HG02588 (cell line): ENCODE results near the gene TRPV5.

ENCODE experiments used
- ATAC-seq: cut with Tn5 transposase; IDR thresholded peaks from one replicate; pipeline ENCODE4 v1.9.1; 2021; ENCODE audit warnings: mild to moderate bottlenecking, moderate library complexity; ENCODE audit not compliant: unreplicated experiment

TRPV5 gene

DNA sequence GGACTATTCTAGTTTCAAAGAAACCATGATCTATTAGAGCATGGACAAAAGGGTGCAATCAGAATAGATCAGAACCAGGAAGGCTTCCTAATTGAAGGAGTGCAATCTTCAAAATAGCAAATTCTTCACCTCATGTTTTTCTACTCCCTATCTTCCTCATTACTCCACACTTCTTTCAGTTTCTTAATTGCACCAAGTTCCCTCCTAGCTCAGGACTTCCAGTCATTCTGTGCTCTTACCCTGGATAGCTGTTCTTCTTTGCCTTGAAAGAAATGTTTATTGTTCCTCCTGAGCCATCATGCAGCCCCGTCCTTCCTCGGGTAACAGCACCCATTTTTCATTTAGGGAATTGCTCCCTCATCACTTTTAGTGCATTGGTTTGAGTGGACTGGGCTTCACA, 23.1 kb downstream of the TRPV5 start:
- no peak for ATAC-seq

DNA sequence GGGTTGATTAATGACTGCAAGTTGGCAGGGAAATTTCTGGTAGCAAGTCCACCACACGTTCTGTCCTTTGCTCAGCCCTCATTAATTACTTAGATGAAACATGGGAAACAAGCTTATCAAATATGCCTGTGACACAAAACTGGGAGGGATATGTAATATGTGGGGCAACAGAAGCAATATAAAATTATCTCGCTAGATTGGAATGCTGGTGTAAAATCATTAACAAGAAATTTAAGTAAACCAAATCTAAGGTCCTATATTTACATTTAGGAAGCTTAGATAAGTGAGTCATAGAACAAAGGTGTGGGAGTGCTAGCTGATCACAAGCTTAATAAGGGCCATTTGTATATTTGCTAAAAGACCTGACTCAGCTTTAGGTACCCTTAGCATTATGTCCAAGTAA, 23.5 kb downstream of the TRPV5 start:
- no peak for ATAC-seq

DNA sequence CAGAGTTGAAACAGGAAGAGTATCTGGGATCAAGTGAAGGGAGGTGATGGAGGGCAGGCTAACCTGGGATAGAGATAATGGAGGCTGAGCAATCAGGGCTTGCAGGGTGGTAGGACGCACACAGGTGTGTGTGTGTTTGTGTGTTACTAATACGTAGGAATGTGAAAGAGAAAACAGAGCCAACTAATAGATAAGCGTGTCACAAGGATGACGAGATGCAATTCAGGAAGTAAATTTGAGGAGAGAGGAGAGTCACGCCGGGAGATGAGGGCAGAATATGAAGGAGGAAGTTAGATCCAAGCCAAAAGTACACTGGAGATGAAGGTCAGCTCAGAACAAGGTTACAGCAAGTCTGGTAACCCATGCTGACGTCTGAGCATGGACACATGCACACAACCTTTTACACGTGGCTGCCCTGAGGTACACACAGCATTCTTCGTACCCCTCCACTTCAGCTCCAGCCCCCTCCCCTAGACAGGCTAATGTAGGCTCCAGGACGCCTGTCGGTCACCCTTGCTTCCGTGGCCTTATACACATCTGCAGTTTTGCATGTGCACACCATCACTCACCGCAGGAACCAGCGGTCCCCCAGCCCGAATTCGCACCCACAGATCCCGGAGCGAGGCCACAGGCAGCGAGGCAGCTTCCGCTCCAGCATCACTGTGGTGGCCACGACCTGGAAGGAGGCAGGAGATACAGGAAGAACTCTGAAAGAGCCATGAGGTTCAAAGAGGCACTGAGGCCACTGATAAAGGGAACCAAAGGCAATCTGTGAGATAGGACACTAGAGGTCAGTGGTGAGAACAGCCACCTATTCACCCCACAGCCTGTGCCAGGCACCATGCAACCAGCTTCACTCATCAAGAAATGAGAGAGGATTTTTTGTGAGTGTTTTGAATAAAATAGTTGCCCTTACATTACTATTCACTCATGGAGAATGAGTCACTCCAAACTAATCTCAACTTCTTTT, 24.3 kb downstream of the TRPV5 start:
- ATAC-seq, result no peak

DNA sequence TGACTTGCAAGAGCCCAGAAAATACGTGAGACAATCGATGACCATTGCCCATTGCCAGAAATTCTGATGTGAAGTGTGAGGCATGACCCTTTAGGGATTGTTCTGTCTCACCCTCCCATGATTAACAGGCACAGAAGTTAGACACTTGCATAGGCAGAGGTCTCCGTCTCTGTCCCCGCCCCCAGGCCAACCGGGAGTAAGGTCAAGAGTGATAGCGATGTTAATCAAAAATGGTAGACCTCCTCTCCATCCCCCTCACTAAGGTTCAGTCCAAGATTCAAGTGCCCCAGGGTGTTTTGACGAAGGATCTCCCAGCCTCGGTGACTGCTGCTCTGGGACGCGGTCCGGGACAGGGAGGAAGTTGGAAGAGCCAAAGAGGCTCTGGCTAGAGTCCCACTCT, 25.3 kb downstream of the TRPV5 start:
- no peak for ATAC-seq

DNA sequence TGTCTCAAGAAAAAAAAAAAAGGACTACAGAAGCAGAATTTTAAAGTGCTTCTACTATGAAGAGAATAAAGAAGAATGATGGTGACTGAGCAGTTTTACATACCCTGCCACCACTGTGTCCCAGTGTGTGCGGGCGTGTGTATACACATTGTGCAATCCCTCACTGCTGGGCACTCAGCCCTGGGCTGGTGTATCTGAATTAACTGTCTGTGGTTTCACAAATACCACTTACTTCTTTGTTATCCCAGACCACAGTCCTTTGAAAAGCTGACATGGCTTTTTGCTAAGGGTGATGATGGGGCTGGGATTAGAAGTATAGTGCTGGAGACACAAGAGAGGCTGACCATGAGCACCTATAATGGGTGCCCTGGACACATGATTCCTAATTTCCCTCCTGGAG, 26.9 kb downstream of the TRPV5 start:
- ATAC-seq, result no peak

DNA sequence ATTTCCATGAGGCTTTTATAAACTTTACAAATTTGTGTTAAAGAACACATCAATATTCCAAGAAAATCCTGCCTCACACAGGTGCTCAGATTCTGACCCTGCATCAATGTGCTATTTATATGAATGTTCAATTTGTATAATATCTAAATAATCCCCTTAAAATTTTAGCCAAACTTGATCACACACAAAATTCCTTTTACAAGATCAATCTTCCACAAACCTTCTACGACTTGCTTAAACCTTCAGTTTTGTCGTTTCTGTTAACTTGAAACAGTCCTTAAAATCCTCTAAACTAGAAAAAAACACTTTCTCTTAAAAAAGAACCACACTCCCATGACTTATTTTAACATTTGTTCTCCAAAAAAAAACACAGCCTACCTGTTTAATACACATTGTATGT, 27.8 kb downstream of the TRPV5 start:
- no peak for ATAC-seq

DNA sequence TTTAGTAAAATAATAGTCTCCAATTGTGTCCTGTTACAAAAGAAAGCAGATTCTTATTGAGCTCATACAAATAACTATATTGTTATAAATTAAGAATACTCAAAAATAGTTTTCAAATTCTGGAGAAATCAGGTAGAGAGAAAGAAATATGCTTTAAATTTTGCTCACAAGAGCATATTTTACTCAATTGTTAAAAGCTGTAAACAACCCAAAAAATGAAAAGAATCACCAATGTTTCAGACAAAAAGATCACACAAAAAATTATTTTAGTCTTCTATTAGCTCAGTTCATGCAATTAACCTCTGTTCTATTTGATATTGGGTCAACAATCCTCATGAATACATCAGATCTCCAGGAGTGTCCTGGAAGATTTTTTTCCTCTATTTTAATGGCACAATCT, 29.4 kb downstream of the TRPV5 start:
- ATAC-seq, result no peak

DNA sequence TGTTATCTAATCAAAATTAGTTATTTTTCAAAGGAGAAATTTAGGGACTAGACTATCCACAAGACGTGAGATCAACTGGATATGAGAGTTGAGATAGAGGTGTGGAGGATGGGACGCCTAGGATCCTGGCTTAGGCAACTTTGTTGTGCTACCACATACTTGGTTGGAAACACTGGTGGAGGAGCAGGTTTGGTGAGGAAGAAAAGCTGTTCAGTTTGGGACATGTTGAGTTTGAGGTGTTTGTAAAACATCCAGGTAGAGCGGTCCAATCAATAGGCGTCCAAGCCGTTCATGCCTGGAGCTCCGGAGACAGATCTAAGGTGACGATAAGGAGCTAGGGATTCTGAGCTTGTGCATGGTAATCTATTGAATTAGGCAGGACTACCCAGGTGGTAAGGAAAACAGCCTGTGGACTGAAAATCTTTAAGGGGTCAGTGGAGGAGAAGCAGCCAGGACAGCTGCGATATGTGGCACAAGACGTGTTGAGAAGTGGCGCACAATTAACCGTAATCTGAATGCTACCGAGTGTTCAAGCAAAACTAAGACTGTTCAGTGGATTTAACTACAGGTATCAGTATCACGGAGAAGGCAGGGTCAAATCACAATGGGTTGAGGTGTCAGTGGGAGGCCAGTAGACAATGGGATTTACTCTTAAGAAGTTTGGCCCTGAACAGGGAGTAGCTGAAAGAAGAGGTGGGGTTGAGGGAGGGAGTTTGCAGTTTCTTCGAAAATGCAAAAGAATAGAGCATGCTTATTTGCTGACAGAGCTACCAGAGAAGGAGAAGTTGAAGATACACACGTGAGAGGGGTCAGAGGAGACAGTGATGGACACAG, 31.9 kb downstream of the TRPV5 start:
- ATAC-seq, result no peak

DNA sequence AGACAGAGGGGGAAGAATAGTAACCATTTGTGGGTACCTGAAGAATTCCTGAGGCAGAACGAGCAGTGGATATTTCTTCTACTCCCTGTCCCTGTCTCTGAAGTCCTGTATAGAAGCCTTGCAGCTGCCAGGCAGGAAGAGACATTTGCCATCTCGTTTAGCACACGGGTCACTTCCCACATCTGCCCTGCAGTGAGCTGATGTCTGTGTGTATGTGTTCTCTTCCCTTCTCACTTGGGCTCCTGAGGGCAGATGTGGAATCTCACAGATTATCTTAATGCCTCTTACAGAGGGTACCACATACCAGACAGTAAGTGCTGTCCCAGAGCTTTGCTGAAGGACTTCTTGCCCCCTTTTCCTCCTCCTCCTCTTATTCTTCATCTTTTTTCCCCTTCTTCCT, 33.9 kb downstream of the TRPV5 start:
- ATAC-seq, result no peak

DNA sequence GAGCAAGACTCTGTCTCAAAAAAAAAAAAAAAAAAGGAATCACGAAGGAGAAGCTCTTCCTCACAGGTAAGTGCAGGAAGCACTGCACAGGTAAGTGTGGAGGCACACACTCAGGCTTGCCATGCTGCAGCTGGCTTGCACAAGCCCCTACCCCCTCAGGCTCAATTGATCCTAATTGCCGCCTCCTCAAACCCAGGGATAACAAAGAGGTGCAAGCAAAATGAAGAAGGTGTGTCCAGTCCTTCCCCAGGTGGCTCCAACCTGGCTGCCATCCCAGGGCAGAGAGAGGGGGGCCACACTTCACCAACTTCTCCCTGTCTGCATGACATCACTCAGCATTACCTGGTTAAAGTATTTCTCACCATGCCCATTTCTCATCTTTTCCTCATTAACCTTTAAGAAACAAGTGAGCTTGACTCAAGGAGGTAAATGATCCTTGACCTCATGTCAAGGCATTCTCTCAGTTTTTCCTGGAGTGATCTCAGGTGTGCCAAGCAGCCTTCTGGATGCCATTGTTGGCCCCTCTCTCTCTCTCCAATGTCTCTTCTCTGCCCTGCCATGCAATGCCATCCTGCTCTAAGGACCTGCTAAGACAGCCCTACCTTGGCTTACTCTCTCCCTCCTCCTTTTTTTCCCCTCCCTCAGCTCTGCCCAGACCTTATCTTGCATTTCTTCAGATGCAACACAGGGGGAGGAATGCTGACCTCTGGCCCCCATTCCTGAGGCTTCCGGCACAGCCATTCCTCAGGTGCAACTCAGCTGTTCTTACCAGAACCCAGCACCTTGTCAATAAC, 35.0 kb downstream of the TRPV5 start:
- ATAC-seq, result no peak

DNA sequence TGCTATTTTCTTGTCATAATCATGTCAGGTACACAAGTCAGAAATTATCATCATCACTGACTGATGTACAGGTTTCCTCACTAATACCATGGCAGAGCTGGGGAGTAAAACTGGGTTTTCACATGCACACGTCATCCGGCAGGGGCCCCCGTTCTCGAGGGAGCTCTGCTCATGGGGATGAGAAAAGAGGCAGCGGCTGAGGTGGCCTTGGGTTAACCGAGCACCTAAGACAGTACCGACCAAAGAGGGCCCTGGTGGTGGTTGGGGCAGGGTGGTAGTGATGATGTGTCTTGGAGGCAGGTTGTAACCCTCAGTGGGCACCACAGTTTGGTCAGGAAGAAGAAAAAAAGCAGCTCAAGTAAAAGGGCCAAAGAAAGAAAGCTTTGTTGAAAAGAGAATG, 35.9 kb downstream of the TRPV5 start:
- no peak for ATAC-seq

DNA sequence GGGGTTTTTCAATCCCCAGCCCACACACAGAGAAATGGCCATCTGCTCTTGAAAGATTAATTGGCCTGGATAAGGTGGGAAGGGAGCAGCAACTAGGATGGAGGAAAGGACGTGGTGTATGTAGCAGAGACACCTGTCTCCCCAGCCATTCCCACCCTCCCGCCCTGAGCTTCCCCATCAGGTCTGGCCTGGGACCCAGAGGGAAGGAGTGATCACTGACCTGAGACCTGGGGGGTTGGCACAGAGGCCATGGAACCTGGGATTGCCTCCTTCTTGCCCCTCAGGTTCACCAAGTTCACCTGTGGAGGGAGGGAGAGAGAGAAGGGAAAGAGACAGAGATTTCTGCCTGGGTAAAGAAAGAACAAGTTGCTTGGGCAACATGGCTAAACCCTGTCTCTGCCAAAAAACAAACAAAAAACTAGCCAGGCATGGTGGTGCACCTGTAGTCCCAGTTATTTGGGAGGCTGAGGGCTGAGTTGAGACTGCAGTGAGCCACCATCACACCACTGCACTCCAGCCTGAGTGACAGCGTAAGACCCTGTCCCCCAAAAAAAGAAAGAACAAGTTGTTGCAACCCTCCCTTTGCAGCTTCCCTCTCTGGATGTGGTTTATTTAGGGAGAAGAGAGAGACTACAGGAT, 36.7 kb downstream of the TRPV5 start:
- ATAC-seq, result no peak

DNA sequence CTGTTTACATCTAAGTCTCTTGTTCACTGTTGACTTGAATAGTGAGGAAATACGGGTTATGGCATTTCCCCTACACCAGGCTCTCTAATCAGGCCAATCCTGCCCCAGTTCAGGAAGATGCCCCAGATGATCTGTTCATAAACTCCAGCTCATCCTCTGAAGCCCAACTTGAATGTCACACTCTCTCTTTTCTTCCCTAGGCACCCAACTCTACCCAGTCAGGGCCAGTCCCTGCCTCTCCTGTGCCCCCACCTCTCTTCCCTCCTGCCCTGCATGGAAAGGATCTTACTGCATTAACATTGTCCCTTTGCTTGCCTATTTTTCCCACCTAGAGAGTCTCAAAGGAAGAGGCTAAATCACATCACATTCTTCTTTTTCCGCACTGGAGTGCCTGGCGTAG, 37.4 kb downstream of the TRPV5 start:
- no peak for ATAC-seq

DNA sequence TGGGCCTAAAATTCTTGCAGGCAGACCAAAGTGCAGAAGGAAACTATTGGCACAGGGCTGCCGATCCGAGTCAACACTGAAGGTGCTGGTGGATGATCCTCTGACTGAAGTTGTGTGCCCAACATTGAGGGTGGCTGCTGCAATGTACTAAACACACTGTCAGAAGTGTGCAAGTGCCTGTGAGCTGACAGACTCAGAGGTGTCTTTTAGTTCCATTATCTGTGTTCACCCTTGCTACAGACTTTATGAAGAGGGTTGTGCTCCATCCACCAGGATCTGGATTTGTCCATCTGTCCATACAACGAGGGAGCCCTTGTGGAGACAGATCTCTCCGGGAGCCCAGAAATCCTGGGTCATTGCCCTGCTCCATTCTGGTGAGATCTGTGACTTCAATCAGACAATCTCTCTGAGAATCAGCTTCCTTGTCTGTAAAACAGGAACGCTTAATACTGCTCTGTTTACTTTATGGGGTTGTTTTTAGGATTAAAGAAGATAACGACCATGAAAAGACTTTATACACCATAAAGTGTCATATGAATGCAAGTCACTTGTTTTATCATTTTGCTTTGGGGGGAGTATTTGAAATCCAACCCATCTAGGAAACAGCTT, 38.5 kb downstream of the TRPV5 start:
- ATAC-seq, result no peak

DNA sequence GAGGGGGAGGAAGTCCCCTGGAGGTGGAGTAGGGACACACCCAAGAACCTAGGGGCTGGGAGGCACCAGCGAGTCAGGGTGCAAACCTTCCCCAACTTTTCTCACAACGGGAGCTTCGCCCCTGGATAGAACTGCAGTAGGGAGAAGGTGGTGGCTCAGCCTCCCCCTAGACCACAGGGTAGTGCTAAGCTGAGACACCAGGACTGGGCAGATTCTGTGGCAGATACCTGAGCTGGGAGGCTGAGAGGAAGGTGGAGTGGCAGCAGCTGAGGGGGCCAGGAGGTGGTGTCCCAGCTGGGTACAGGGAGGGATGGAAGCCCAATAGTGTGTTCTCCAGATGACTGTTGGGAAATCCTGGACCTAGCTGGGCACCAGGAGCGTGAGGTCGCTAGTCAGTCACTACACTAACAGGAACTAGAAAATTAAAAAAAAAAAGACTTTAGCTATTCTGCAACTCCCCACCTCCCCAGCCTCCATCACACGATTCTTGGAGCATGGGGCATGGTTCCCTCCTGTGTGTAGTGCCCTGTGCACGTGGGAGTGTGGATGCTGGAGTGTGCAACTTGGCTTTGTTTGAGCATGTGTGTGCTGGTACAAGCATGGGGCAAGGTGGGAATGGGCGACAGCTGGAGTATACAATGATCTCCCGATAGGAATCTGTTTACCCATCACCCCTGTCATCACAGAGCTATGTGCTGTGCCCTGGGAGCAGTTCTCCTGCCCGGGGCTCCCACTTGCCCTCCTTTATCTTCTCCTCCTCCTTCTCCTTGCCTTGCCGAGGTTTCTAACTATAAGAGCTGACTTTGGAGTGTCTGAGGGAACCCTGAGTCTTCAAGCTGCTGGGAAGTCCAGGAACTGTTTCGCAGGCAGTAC, 39.2 kb downstream of the TRPV5 start:
- ATAC-seq, result no peak

DNA sequence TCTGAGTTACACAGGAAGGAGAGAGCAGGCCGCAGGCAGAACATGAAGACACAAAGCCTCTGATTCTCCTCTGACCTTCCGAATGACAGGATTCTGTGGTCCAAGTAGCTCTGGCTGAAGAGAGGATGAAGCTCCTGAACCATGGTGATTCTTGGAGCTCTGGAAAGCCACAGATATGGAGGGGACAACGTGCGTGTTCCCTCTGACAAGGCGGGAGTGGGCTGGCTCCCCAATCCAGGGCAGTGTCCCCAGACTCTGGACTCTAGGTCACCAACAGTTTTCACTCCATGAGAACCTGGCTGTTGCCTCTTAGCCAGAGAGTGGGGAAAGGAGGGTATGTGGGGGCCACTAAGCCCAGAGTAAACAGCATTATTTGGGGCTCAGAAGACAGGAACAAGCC, 40.6 kb downstream of the TRPV5 start:
- ATAC-seq, result no peak

DNA sequence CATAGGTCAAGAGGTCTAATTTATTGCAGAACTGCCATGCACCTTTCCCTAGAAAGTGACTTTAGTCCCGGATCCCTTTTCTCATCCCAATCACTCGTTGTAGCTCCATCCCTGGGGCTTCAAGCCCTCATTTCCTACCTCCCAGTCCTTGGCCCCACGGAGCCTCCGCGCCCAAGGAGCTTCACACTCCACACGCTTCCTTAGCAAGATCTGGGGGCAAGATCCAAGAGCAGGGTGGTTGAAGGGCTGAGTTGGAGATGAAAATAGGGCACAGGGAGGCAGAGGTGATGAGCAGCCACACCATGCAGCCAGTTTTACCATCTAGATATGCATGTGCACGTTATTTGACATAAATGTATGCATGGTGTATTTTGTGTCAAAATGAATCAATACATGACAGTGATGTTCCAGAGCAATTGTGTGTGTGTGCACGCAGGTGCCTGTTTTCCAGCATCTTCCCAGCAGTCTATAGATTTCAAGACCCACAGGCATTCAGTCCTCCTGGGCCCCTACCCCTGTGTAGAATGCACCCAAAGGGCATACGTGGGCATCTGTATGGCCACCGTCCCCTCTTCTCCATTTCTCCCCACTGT, 42.0 kb downstream of the TRPV5 start:
- ATAC-seq, result no peak

DNA sequence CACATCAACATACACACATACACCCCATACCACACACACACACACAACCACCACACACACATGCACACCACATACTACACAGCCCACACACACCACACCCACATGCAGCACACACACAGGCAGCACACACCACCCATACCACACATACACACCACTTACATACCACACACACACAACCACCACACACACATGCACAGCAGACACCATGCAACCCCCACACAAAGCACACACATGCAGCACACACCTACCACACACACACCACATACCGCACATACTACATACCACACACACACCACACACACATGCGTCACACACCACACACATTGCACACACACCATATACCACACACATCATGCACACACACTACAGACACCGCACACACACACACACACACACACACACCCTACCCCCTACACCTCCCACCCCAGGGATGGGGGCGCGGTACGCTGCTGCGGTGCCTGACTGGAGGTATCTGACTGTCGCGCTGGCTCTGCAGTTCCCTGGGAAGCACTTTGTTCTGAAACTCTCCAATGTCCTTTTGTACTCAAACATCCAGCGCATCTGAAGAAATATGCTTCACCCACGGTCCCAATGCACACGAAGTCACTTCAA, 42.6 kb downstream of the TRPV5 start:
- ATAC-seq, result no peak

DNA sequence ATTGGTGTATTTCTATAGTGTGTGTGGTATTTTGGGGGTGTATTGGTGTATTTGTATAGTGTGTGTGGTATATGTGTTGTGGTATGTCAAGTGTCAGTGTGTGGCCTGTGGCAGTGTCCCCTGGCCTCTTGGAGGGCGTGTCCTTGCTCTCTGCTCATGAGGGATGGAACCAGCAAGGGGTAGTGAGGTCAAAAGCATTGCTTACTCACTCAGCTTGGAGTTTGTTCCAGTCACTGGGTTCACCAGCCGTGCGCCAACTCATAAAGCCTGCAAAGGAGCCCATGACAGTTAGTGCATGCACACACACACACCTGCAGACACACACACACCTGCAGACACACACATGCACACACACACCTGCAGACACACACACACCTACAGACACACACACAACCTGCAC, 43.7 kb downstream of the TRPV5 start:
- ATAC-seq, result no peak
